HG03342 (cell line): ENCODE data around the gene ERBIN.
"Not testable (repeated sequence)": the region's sequence is repeated elsewhere in the genome, so short reads cannot be mapped to it uniquely, and the experiment has no call there.

Experiments
- ATAC-seq: cut with Tn5 transposase; IDR thresholded peaks from one replicate; pipeline ENCODE4 v1.9.1; 2021; ENCODE audit warnings: mild to moderate bottlenecking, moderate library complexity; ENCODE audit not compliant: unreplicated experiment

ERBIN gene

GRCh38 chr5:65999061-65999723 lies 72.8 kb downstream of the ERBIN start:
- no peak for ATAC-seq

GRCh38 chr5:66001952-66002351 lies 75.6 kb downstream of the ERBIN start:
- no peak for ATAC-seq

GRCh38 chr5:66002415-66002814 lies 76.0 kb downstream of the ERBIN start:
- ATAC-seq: no peak

- no peak for ATAC-seq
These were observed 77.8 kb downstream of the ERBIN start for GRCh38 chr5:66004216-66004615.

- no peak for ATAC-seq
These were observed 82.9 kb downstream of the ERBIN start for GRCh38 chr5:66009277-66009676.

GRCh38 chr5:66010476-66010875 lies 84.1 kb downstream of the ERBIN start:
- ATAC-seq: no peak

GRCh38 chr5:66012271-66012670 lies 85.9 kb downstream of the ERBIN start:
- peak; percentile 50 for ATAC-seq

- no peak for ATAC-seq
These were observed 87.0 kb downstream of the ERBIN start for GRCh38 chr5:66013397-66013796.

- no peak for ATAC-seq
These were observed 87.5 kb downstream of the ERBIN start for GRCh38 chr5:66013906-66014305.

- no peak for ATAC-seq
These were observed 89.0 kb downstream of the ERBIN start for GRCh38 chr5:66015196-66015960.

- ATAC-seq: no peak
These were observed 95.2 kb downstream of the ERBIN start for GRCh38 chr5:66021585-66021984.

GRCh38 chr5:66039296-66039695 lies 112.9 kb downstream of the ERBIN start:
- no peak for ATAC-seq

GRCh38 chr5:66039701-66040100 lies 113.3 kb downstream of the ERBIN start:
- ATAC-seq: no peak

- no peak for ATAC-seq
These were observed 115.3 kb downstream of the ERBIN start for GRCh38 chr5:66041627-66042026.

- ATAC-seq: no peak
These were observed 130.9 kb downstream of the ERBIN start for GRCh38 chr5:66057239-66057638.

GRCh38 chr5:66061320-66061719 lies 134.9 kb downstream of the ERBIN start:
- ATAC-seq: not testable (repeated sequence)

- not testable (repeated sequence) for ATAC-seq
These were observed 136.7 kb downstream of the ERBIN start for GRCh38 chr5:66063061-66063460.

GRCh38 chr5:66066826-66067225 lies 140.5 kb downstream of the ERBIN start:
- ATAC-seq: no peak

- ATAC-seq: no peak
These were observed 145.7 kb downstream of the ERBIN start for GRCh38 chr5:66072031-66072430.

GRCh38 chr5:66074901-66075300 lies 148.5 kb downstream of the ERBIN start:
- no peak for ATAC-seq

- ATAC-seq: no peak
These were observed 154.3 kb downstream of the ERBIN start for GRCh38 chr5:66080664-66081063.

GRCh38 chr5:66089384-66089783 lies 163.0 kb downstream of the ERBIN start:
- ATAC-seq: no peak
